ENCODE results near the gene GPR143.
"Not testable (repeated sequence)": the region's sequence is repeated elsewhere in the genome, so short reads cannot be mapped to it uniquely, and the experiment has no call there.

Gene GPR143

GRCh38 chrX:9785944-9786797 lies 20.5 kb upstream of the GPR143 start, which contains the start of gene SHROOM2:
TSS of gene SHROOM2 (plus strand) at chrX:9786429. CDS start at chrX:9786546, 117 bp downstream.
- ATAC-seq (ENCODE audit: low read depth): no peak
- no peaks in the 10 kb centered on the region for H3K36me3 Mint-ChIP-seq
- peak within 1 kb of the TSS; percentile 51 for H3K4me3 Mint-ChIP-seq
- H3K9me3 Mint-ChIP-seq: no peaks in the 10 kb centered on the region
- DNase-seq (ENCODE audit: low spot score in 2 of 2): no peak
- H3K27ac Mint-ChIP-seq: no peak within 1 kb of the TSS
- no peaks in the 10 kb centered on the region for H3K4me1 Mint-ChIP-seq
- no peaks in the 10 kb centered on the region for H3K27me3 Mint-ChIP-seq

- no peaks in the 10 kb centered on the region for H3K27me3 Mint-ChIP-seq
These were observed 19.8 kb upstream of the GPR143 start for GRCh38 chrX:9785254-9785943.

GRCh38 chrX:9784332-9784731 lies 18.7 kb upstream of the GPR143 start:
- ATAC-seq (ENCODE audit: low read depth): no peak
- DNase-seq (ENCODE audit: low spot score in 2 of 2): no peak
- Mint-ChIP-seq H3K27ac (no peak overlapping the region), H3K9me3 (no peaks in the 10 kb centered on the region), H3K4me3 (no peak overlapping the region), H3K27me3 (no peaks in the 10 kb centered on the region), H3K36me3 (no peaks in the 10 kb centered on the region), H3K4me1 (no peaks in the 10 kb centered on the region)

More at GRCh38 chrX:9785254-9785943, 19.8 kb upstream of the GPR143 start:
- Mint-ChIP-seq H3K4me1 (no peaks in the 10 kb centered on the region), H3K9me3 (no peaks in the 10 kb centered on the region), H3K36me3 (no peaks in the 10 kb centered on the region), H3K4me3 (no peak overlapping the region), H3K27ac (no peak overlapping the region)
- ATAC-seq (ENCODE audit: low read depth): no peak
- DNase-seq (ENCODE audit: low spot score in 2 of 2): no peak

- ATAC-seq (ENCODE audit: low read depth): no peak
- Mint-ChIP-seq H3K9me3 (no peaks in the 10 kb centered on the region), H3K36me3 (no peaks in the 10 kb centered on the region), H3K27ac (no peak overlapping the region), H3K27me3 (peaks cover 4% of the 10 kb centered on the region), H3K4me3 (no peak overlapping the region), H3K4me1 (no peaks in the 10 kb centered on the region)
- DNase-seq (ENCODE audit: low spot score in 2 of 2): no peak
These were observed 16.3 kb upstream of the GPR143 start for GRCh38 chrX:9781941-9782340.

- Mint-ChIP-seq H3K4me1 (no peaks in the 10 kb centered on the region), H3K27ac (no peak overlapping the region), H3K9me3 (no peaks in the 10 kb centered on the region), H3K27me3 (peaks cover 10% of the 10 kb centered on the region), H3K36me3 (no peaks in the 10 kb centered on the region), H3K4me3 (no peak overlapping the region)
- ATAC-seq (ENCODE audit: low read depth): no peak
- no peak for DNase-seq (ENCODE audit: low spot score in 2 of 2)
These were observed 10.3 kb upstream of the GPR143 start for GRCh38 chrX:9775930-9776329.

GRCh38 chrX:9772943-9773342 lies 7.3 kb upstream of the GPR143 start:
- Mint-ChIP-seq H3K27me3 (peaks cover 10% of the 10 kb centered on the region), H3K27ac (no peak overlapping the region), H3K4me3 (no peak overlapping the region), H3K9me3 (no peaks in the 10 kb centered on the region), H3K4me1 (no peaks in the 10 kb centered on the region), H3K36me3 (no peaks in the 10 kb centered on the region)
- no peak for DNase-seq (ENCODE audit: low spot score in 2 of 2)
- no peak for ATAC-seq (ENCODE audit: low read depth)

GRCh38 chrX:9770319-9770718 lies 4.7 kb upstream of the GPR143 start:
- H3K9me3 Mint-ChIP-seq: no peaks in the 10 kb centered on the region
- DNase-seq (ENCODE audit: low spot score in 2 of 2): no peak
- no peak overlapping the region for H3K4me3 Mint-ChIP-seq
- no peaks in the 10 kb centered on the region for H3K4me1 Mint-ChIP-seq
- ATAC-seq (ENCODE audit: low read depth): no peak
- no peak overlapping the region for H3K27ac Mint-ChIP-seq
- no peaks in the 10 kb centered on the region for H3K36me3 Mint-ChIP-seq
- H3K27me3 Mint-ChIP-seq: peaks cover 9% of the 10 kb centered on the region

- not testable (repeated sequence) for H3K27ac Mint-ChIP-seq; ATAC-seq (ENCODE audit: low read depth)
These were observed 2.7 kb upstream of the GPR143 start for GRCh38 chrX:9768321-9768839.

GRCh38 chrX:9767375-9767774 lies 1.7 kb upstream of the GPR143 start:
- DNase-seq (ENCODE audit: low spot score in 2 of 2): no peak
- Mint-ChIP-seq H3K36me3 (no peaks in the 10 kb centered on the region), H3K9me3 (no peaks in the 10 kb centered on the region), H3K4me3 (no peak overlapping the region), H3K4me1 (no peaks in the 10 kb centered on the region), H3K27me3 (peaks cover 10% of the 10 kb centered on the region), H3K27ac (no peak overlapping the region)
- no peak for ATAC-seq (ENCODE audit: low read depth)

More at GRCh38 chrX:9768321-9768839, 2.7 kb upstream of the GPR143 start:
- H3K36me3 Mint-ChIP-seq; DNase-seq (ENCODE audit: low spot score in 2 of 2); H3K4me3 Mint-ChIP-seq; H3K9me3 Mint-ChIP-seq; H3K4me1 Mint-ChIP-seq; H3K27me3 Mint-ChIP-seq: not testable (repeated sequence)

GRCh38 chrX:9765072-9765736 lies 443 bp downstream of the GPR143 start:
- ATAC-seq (ENCODE audit: low read depth) (no peak), DNase-seq (ENCODE audit: low spot score in 2 of 2) (no peak)
- no peaks in the 10 kb centered on the region for H3K9me3 Mint-ChIP-seq
- no peaks in the 10 kb centered on the region for H3K4me1 Mint-ChIP-seq
- H3K4me3 Mint-ChIP-seq: no peak overlapping the region
- H3K36me3 Mint-ChIP-seq: no peaks in the 10 kb centered on the region
- peaks cover 15% of the 10 kb centered on the region for H3K27me3 Mint-ChIP-seq
- H3K27ac Mint-ChIP-seq: no peak overlapping the region

- Mint-ChIP-seq H3K4me1 (no peaks in the 10 kb centered on the region), H3K9me3 (no peaks in the 10 kb centered on the region), H3K36me3 (no peaks in the 10 kb centered on the region), H3K27me3 (peaks cover 10% of the 10 kb centered on the region), H3K27ac (no peak overlapping the region), H3K4me3 (no peak overlapping the region)
- DNase-seq (ENCODE audit: low spot score in 2 of 2) (no peak), ATAC-seq (ENCODE audit: low read depth) (no peak)
These were observed 6.3 kb downstream of the GPR143 start for GRCh38 chrX:9759337-9759736.

GRCh38 chrX:9758021-9758638 lies 7.5 kb downstream of the GPR143 start:
- H3K27ac Mint-ChIP-seq: no peak overlapping the region
- no peak overlapping the region for H3K4me3 Mint-ChIP-seq
- H3K36me3 Mint-ChIP-seq: no peaks in the 10 kb centered on the region
- H3K9me3 Mint-ChIP-seq: no peaks in the 10 kb centered on the region
- DNase-seq (ENCODE audit: low spot score in 2 of 2): no peak
- ATAC-seq (ENCODE audit: low read depth): no peak
- peaks cover 8% of the 10 kb centered on the region for H3K27me3 Mint-ChIP-seq
- no peaks in the 10 kb centered on the region for H3K4me1 Mint-ChIP-seq

- no peak for DNase-seq (ENCODE audit: low spot score in 2 of 2)
- Mint-ChIP-seq H3K27me3 (peaks cover 7% of the 10 kb centered on the region), H3K9me3 (no peaks in the 10 kb centered on the region), H3K4me3 (no peak overlapping the region), H3K4me1 (no peaks in the 10 kb centered on the region), H3K27ac (no peak overlapping the region), H3K36me3 (no peaks in the 10 kb centered on the region)
- no peak for ATAC-seq (ENCODE audit: low read depth)
These were observed 8.3 kb downstream of the GPR143 start for GRCh38 chrX:9757366-9757765.

Measured in memory B cell (primary cell).